NCI-H526 treated with DMSO at 0.1 percent for 48 hours (cell line): ENCODE data around the gene ADGRL3.

Source experiments
- DNase-seq: peaks from one replicate; lab custom pipeline; 2025; lab: John Stamatoyannopoulos, UW

The ADGRL3 gene

GRCh38 chr4:61995717-61996340, 795.7 kb downstream of the ADGRL3 start:
- DNase-seq: no peak

- DNase-seq: no peak
Observed at GRCh38 chr4:61996943-61997342, 796.8 kb downstream of the ADGRL3 start.

- no peak for DNase-seq
Observed at GRCh38 chr4:61997831-61998230, 797.7 kb downstream of the ADGRL3 start.

GRCh38 chr4:62003695-62004094, 803.6 kb downstream of the ADGRL3 start:
- DNase-seq: peak; percentile 44

- no peak for DNase-seq
Observed at GRCh38 chr4:62004881-62005280, 804.8 kb downstream of the ADGRL3 start.

- no peak for DNase-seq
Observed at GRCh38 chr4:62006108-62006507, 806.0 kb downstream of the ADGRL3 start.

GRCh38 chr4:62015043-62015739, 815.1 kb downstream of the ADGRL3 start:
- DNase-seq: no peak

- DNase-seq: no peak
Observed at GRCh38 chr4:62018537-62018936, 818.4 kb downstream of the ADGRL3 start.

- DNase-seq: no peak
Observed at GRCh38 chr4:62023633-62024032, 823.5 kb downstream of the ADGRL3 start.

GRCh38 chr4:62028745-62029144, 828.6 kb downstream of the ADGRL3 start:
- DNase-seq: no peak

- DNase-seq: no peak
Observed at GRCh38 chr4:62030958-62031357, 830.8 kb downstream of the ADGRL3 start.

GRCh38 chr4:62037571-62037970, 837.4 kb downstream of the ADGRL3 start:
- DNase-seq: no peak

- no peak for DNase-seq
Observed at GRCh38 chr4:62051332-62051731, 851.2 kb downstream of the ADGRL3 start.

GRCh38 chr4:62053974-62054373, 853.8 kb downstream of the ADGRL3 start:
- no peak for DNase-seq

GRCh38 chr4:62057031-62057430, 856.9 kb downstream of the ADGRL3 start:
- no peak for DNase-seq

- DNase-seq: no peak
Observed at GRCh38 chr4:62058571-62058970, 858.4 kb downstream of the ADGRL3 start.

- DNase-seq: no peak
Observed at GRCh38 chr4:62070291-62070852, 870.2 kb downstream of the ADGRL3 start.

- no peak for DNase-seq
Observed at GRCh38 chr4:62075089-62075488, 875.0 kb downstream of the ADGRL3 start.

GRCh38 chr4:62075521-62075920, 875.4 kb downstream of the ADGRL3 start:
- DNase-seq: no peak

GRCh38 chr4:62077406-62077805, 877.3 kb downstream of the ADGRL3 start:
- no peak for DNase-seq

- no peak for DNase-seq
Observed at GRCh38 chr4:62080431-62080830, 880.3 kb downstream of the ADGRL3 start.

- no peak for DNase-seq
Observed at GRCh38 chr4:62087706-62088105, 887.6 kb downstream of the ADGRL3 start.

GRCh38 chr4:62093735-62094134, 893.6 kb downstream of the ADGRL3 start:
- DNase-seq: no peak

GRCh38 chr4:62096881-62097280, 896.8 kb downstream of the ADGRL3 start:
- DNase-seq: no peak
